H1 (cell line): Measurements from ENCODE around the gene PSMB1. TPM values are rescaled to one million over a fixed set of nuclear protein-coding genes. Genes with fewer than 3 reads are reported as not detected.

Experiments used
- BCL11A ChIP-seq, 2 experiments: IDR thresholded peaks; one replicate each; pipeline ENCODE4 v1.6.1; 2011; ENCODE audit warnings: low read depth in 2 of 2, low read length in 2 of 2, mild to moderate bottlenecking in 2 of 2
- NANOG ChIP-seq: IDR thresholded peaks from 2 replicates; pipeline ENCODE4 v1.6.1; 2011; ENCODE audit warnings: low read length, low read depth, mild to moderate bottlenecking, inconsistent platforms; ENCODE audit not compliant: insufficient read depth, poor library complexity, severe bottlenecking
- RAD21 ChIP-seq, 2 experiments: IDR thresholded peaks in 1 of 2; conservative IDR thresholded peaks in 1 of 2; 2 replicates each; pipeline ENCODE4 v1.6.1; 2011; ENCODE audit warnings: low read depth in 2 of 2, low read length in 2 of 2, improper control_type of control experiment in 1 of 2, inconsistent platforms in 1 of 2, mild to moderate bottlenecking in 1 of 2, moderate library complexity in 1 of 2
- SIX5 ChIP-seq: IDR thresholded peaks from 2 replicates; pipeline ENCODE4 v1.6.1; 2011; ENCODE audit warnings: mild to moderate bottlenecking, low read depth, low read length
- SRF ChIP-seq: IDR thresholded peaks from 2 replicates; pipeline ENCODE4 v1.6.1; 2011; ENCODE audit warnings: mild to moderate bottlenecking, low read depth, low read length, moderate library complexity
- YY1 ChIP-seq: IDR thresholded peaks from 2 replicates; pipeline ENCODE4 v1.6.1; 2011; ENCODE audit warnings: low read depth, mild to moderate bottlenecking, low read length
- polyA plus RNA-seq, 7 experiments: library from polyadenylated mRNA; depleted of rRNA in 3 of 7; stranded (reverse) in 5 of 7; unstranded in 2 of 7; fragments of >200 nt in 5 of 7; fragments of 200-250 nt in 2 of 7; gene quantifications; 1 replicate in 5 of 7; 2 replicates in 1 of 7; 4 replicates in 1 of 7; pipeline versions ENCODE4 v1.2.1 to v1.2.3, GENCODE V29; 2011 to 2013; ENCODE audit warnings: missing spikeins in 2 of 7, mixed read lengths in 2 of 7
- total RNA-seq: library from RNA; stranded (reverse); fragmentation: NEBNext Ultra II Directional; extraction: Animal tissue kit (Norgen Biotek cat#: 25700); gene quantifications from 2 replicates; pipeline ENCODE4 v1.2.1, GENCODE V29; 2021

The PSMB1 gene
- total and polyA plus RNA-seq, 2 of the 8 experiments (the other 6 are each of a cell fraction or from before 2014, with no cell fraction given) = 237 to 609 TPM

DNA sequence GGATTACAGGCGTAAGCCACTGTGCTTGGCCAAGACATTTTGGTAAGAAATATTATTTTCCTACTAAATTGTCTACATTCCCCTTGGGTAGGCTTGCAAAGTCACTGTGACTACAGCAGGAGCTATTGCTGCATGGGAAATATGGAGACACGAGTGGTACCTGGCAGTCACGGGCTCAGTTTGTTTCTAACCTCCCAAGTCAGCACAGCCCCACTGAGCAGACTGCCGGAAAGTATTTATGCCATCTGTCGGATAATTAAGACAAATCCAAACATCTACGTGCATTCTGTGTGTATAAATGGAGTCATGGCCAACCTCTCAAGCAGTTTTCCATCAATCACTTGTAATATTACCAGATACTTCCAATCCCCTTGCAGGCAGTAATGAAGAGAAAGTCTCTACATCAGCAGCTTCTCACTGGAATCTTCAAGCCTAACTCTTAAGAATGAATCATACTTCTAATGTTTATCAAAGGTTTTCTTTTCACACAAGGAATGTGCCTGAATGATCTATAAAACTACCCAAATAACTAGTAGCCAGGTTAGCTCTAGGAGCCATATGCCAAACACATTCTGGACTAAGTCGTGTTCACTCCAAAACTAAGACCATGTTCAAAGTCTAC lies 20.1 kb downstream of the PSMB1 start (continued):
- no peak for TF ChIP-seq NANOG
- TF ChIP-seq SIX5 = no peak
- no peak for TF ChIP-seq SRF
- no peak for TF ChIP-seq RAD21 (IDR thresholded peaks at IDR 0.05 in 1 of 2, conservative IDR thresholded peaks at IDR 0.05 in 1 of 2; ENCODE audit: low read depth in 2 of 2, low read length in 2 of 2)
- TF ChIP-seq BCL11A (IDR thresholded peaks at IDR 0.05; ENCODE audit: low read depth in 2 of 2, low read length in 2 of 2) = no peak
- TF ChIP-seq YY1 = no peak
